ENCODE data around the gene DACT3. TPM values are rescaled to one million over a fixed set of nuclear protein-coding genes. Genes with fewer than 3 reads are reported as not detected.

Gene DACT3
- total RNA-seq, 1 donor from 2014 or later: 2.3 TPM

- DNase-seq (ENCODE audit: extremely low read depth, low read depth, low spot score): no peak
These were observed 7.7 kb upstream of the DACT3 start for GRCh38 chr19:46668662-46669061.

DNA sequence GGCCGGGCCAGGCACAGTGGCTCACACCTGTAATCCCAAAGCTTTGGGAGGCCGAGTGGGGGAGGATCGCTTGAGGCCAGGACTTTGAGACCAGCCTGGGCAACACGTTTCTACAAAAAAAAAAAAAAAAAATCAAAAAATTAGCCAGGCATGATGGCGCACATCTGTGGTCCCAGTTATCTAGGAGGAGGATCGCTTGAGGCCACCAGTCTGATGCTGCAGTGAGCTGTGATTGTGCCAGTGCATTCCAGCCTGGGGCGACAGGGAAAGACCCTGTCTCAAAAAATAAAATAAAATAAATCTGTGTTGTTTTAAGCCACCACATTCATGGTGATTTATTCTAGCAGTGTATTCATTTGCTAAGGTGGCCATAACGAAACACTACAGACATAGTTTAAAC is 4.1 kb upstream of the DACT3 start:
- no peak for DNase-seq (ENCODE audit: extremely low read depth, low read depth, low spot score)

DNA sequence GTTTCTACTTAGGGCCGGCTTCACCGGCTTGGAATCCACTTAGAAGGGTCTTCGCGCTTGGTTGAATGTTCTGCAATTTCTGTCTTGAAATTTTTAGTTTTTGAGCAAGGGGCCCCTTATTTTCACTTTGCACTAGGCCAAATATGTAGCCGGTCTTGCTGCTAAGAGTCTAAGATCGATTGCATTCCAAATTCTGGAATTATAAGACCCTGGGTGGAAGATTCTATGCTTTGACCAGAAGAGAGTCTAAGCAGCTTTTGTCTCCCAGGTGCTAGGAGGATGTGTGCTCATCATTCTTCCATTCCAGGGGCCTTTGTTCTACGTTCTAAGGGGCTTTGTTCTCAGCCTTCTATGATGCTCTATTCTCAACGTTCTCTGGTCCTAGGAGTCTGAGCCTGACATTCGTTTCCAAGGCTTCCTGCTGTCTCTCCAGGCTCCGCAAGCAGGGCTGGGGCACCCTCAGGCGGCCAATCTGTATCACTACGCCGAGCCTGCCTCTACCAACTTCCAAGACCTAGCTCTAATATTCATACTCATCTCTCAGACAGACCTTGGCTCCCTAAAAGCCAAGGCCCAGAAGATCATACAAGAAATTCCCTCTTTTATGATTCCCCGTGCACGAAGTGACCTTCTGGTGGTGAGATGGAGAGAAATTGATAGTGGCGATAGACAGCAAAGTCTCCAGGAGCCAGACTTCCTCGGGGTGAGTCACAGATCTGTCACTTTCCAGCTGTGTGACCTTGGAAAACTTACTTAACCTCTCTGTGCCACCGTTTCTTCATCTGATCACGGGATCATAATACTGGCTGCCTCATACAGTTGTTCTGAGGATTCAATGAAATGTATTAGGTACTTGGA is 982 bp upstream of the DACT3 start:
- peak; percentile 61 for DNase-seq (ENCODE audit: extremely low read depth, low read depth, low spot score)

- DNase-seq (ENCODE audit: extremely low read depth, low read depth, low spot score): no peak
These were observed 397 bp downstream of the DACT3 start for GRCh38 chr19:46660551-46661019.

DNA sequence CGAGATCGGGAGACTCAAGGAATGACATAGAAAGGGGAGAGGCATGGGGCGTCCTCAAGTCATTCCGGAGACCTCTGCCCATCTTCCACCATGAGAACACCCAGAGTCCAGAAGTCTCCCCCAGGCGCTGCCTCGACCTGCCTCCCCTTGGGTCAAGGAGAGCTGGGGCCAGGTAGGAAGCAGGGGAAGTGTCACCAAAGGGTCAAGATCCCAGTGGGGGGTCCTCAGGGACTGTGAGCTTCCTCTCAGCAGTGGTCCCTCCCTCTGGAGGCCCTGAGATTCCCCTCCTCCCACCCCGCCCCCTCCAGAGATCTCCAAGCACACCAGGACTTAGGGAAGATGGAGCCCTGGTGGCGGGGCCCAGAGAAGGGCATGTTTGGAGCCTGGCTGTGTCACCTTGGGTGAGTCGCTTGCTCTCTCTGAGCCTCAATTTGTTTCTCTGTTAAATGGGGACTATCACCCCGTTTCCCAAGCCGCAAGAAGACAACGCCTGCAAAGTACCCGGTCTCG is 919 bp downstream of the DACT3 start:
- no peak for DNase-seq (ENCODE audit: extremely low read depth, low read depth, low spot score)

DNA sequence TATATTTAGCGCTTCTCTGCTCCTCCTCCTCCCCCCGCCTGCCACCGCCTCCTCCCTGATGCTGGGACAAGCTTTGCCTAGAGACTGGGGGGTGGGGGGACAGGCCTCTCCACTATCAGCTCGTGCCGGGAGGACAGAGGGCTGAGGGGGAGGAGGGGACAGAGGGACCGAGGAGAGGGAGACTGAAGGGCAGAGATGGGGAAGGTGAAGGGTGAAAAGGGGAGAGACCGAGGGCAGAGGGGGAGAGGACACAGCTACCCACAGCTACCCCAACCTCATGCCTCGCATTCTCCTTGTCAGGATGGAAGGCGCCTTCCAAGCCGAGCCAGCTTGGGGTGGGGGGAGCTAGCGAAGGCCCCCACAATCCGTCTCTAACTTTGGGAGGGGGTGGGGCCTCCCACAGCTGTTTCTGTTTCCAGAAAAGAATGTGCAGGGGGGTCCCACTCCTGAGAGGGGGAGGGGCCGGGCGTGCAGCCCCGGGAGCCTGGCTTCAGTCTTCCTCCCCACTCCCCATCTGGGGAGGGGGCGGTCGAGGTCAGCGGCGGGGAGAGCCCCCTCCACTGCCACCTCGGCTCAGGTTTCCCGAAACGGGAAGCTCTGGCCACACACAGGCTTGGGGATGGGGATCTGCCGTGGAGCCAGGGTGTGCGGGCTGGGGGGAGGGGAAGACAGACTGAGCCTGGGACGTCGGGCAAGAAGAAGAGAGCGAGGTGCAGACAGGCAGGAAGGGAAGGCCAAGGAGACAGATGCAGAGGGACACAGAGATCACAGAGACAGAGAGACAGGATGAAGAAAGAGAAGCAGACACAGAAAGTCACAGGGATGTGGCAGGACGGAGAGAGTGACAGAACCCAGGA is 1.6 kb downstream of the DACT3 start:
- no peak for DNase-seq (ENCODE audit: extremely low read depth, low read depth, low spot score)

DNA sequence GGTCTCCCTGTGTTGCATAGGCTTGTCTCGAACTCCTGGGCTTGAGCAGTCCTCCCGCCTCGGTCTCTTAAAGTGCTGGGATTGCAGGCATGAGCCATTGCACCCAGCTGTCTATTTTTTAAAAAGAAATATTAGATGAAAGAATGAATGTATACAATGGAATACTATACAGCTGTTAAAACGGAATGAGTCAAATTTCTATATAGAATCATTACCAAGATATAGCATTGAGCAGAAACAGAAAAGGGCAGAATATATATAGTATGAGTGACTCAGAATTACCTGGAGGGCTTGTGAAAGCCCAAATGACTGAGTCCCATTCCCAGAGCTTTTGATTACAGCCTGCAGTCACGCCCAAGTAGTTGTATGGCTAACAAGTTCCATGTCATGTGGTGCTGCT is 4.4 kb downstream of the DACT3 start:
- DNase-seq (ENCODE audit: extremely low read depth, low read depth, low spot score): no peak

DNA sequence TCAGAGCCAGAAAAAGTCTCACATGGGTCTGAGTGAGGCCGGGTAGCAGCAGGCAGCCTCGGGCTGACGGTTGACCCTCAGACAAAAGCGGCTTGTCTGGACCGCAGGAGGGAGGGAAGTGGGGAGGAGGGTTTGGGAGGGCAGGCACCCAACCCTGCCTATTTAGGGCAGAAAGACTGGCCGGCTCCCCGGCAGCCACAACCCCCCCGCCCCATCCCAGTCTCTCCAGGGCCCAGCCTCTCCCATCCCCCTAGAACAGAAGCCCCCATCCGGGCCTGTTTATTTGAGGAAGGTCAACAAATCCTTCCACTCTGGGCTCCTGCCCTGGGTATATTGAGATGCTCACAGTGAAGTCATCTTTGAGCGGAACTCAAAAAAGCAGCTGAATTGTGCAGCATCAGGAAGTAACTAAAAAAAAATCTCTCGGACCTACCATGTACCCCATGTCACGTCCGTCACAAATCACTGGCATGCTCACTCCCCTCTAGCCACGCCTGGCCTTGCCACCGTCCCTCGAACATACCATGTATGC is 6.3 kb downstream of the DACT3 start:
- DNase-seq (ENCODE audit: extremely low read depth, low read depth, low spot score): no peak

GRCh38 chr19:46650445-46650844 is 10.5 kb downstream of the DACT3 start:
- DNase-seq (ENCODE audit: extremely low read depth, low read depth, low spot score): no peak

GRCh38 chr19:46648961-46649960 is 11.7 kb downstream of the DACT3 start:
- DNase-seq (ENCODE audit: extremely low read depth, low read depth, low spot score): no peak

DNA sequence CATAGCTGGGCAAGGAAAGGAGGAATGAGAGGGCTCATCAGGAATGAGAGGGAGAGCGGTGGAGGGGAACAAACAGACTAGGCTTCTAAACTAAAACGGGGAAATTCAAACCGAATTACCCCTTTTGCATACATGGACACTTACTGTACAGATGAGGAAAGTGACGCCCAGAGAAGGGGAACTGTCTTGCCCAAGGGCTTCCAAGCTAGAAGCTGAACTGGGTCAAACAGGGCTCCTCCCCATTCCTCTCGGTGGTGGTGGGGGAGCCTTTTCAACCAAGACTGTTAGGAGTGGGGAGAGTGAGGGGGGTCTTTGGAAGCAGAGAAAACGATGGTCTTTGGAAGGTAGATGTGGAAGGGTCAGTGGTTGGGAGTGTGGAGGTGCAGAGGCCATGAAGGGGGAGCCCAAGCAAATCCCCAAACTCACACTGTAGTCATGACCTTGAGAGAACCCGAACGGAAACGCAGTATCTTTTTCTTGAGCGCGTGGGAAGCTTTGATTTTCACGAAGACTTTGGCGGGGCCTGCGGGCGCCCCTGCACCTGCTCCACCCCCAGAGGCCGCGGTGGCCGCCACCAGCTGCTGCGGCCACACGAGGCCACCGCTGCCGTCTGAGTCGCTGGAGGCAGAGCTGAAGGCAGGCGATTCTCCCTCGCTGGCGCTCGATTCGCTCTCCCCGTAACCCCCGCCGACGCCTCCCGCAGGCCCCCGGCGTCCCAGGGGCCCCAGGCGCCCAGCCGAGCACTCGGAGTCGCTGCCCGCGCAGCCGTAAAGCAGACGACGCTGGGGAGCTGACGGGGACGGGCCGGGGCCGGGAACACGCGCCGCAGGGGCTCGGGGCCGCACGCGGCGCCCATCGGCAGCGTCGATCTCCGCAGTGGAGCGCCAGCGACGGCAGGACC is 12.7 kb downstream of the DACT3 start:
- DNase-seq (ENCODE audit: extremely low read depth, low read depth, low spot score): no peak

DNA sequence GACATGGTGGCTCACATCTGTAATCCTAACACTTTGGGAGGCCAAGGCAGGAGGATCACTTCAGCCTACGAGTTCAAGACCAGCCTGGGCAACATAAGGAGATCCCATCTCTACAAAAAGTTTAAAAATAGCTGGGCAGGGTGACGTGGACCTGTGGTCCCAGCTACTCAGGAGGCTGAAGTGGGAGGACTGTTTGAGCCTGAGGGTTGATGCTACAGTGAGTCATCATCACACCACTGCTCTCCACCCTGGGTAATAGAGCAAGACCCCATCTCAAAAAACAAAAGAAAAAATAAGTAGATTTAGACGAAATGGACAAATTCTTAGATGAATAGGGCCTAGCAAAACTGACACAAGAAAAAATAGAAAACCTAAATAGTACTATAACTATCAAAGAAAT is 14.6 kb downstream of the DACT3 start:
- DNase-seq (ENCODE audit: extremely low read depth, low read depth, low spot score): no peak

DNA sequence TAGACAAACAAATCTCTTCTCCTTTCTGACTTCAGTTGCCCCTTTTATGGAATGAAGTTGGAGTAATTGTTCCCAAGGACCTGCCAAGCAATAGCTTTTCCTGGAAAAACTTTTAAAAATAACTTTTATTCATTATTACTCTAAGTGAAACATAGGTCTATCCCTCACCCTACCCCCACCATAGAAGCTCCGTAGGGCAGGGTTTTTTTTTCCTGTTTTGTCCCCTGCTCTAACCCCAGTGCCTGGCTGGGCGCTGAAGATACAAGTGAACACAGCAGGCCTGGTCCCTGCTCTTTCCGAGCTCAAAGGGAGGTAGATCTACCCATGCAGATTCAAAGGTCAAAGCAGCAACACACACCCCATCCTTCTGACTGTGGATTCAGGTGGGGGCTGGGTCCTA is 16.3 kb downstream of the DACT3 start:
- no peak for DNase-seq (ENCODE audit: extremely low read depth, low read depth, low spot score)

GRCh38 chr19:46640656-46641055 is 20.3 kb downstream of the DACT3 start:
- DNase-seq (ENCODE audit: extremely low read depth, low read depth, low spot score): no peak

GRCh38 chr19:46639358-46640182 is 21.4 kb downstream of the DACT3 start:
- no peak for DNase-seq (ENCODE audit: extremely low read depth, low read depth, low spot score)

DNA sequence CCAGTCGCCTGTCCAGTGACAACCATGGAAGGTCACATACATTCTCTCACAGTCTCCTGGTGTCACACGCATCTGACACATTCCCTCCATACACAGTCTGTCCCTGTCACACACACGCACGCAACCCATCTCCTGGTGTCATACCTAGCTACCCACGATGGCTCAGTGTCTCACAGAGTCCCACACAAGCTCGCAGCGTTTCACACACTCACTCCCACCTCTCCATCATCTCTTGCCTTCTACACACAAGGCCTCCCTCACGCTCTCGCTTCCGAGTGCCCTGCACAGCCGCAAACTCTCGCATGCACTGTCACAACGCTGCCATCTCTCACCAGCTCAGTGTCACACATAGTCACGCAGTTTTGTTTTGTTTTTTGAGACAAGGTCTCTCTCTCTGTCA is 23.8 kb downstream of the DACT3 start:
- no peak for DNase-seq (ENCODE audit: extremely low read depth, low read depth, low spot score)

- DNase-seq (ENCODE audit: extremely low read depth, low read depth, low spot score): no peak
These were observed 24.8 kb downstream of the DACT3 start, which contains the start of gene GNG8 for GRCh38 chr19:46635920-46636761. Gene GNG8, minus strand, starts transcription at chr19:46636202. Its CDS starts 1,520 bp downstream, at chr19:46634682.
